SK-N-SH (cell line): ENCODE data around the gene TAC3. TPM values are rescaled to one million over a fixed set of nuclear protein-coding genes. Genes with fewer than 3 reads are reported as not detected.

Experiments used
- CTCF ChIA-PET: fragments of 300-600, 350-600 bp; formaldehyde crosslinking; extraction: SDS; loops from one replicate; lab custom pipeline; 2021; lab: Yijun Ruan, JAX
- POLR2A ChIA-PET: fragments of 350-600 bp; sonication (Branson Sonifier 250); formaldehyde crosslinking; extraction: SDS; loops from one replicate; lab custom pipeline; 2020; ENCODE audit warnings: antibody characterized with exemption, inconsistent platforms; lab: Yijun Ruan, JAX
- DNase-seq: peaks from one replicate; pipeline ENCODE4 v3.0.0; 2012
- H2AFZ ChIP-seq: fragments of 200-600 bp; sonication (generic); 2 replicates; pipeline ENCODE4 v1.8.1; 2016; ENCODE audit warnings: antibody characterized with exemption, mild to moderate bottlenecking, low read depth
- H3F3A ChIP-seq: fragments of 200-600 bp; sonication (generic); replicated peaks from 2 replicates; pipeline ENCODE3; 2016; ENCODE audit warnings: antibody characterized with exemption, mild to moderate bottlenecking; ENCODE audit not compliant: insufficient read depth
- H3K27ac ChIP-seq, 2 experiments: fragments of 200-500 bp in 1 of 2; fragments of 200-600 bp in 1 of 2; sonication (Bioruptor generic) in 1 of 2; sonication (generic), shearing (Covaris generic) in 1 of 2; 2 replicates each; pipeline versions ENCODE4 v1.5.1 to v1.6.1; 2014 to 2016; ENCODE audit warnings: low read depth in 2 of 2, inconsistent platforms in 1 of 2, low read length in 1 of 2, mild to moderate bottlenecking in 1 of 2, mixed read lengths in 1 of 2
- H3K27me3 ChIP-seq: fragments of 200-600 bp; sonication (generic), shearing (Covaris generic); 2 replicates; pipeline ENCODE4 v1.6.1; 2016; ENCODE audit warnings: mixed run types; ENCODE audit not compliant: insufficient read depth
- H3K36me3 ChIP-seq, 2 experiments: fragments of 200-500 bp in 1 of 2; fragments of 200-600 bp in 1 of 2; sonication (Bioruptor generic) in 1 of 2; sonication (generic) in 1 of 2; replicated peaks in 1 of 2; 2 replicates each; pipeline versions ENCODE3 to v1.5.1; 2014 to 2016; ENCODE audit warnings: low read length in 1 of 2, mild to moderate bottlenecking in 1 of 2; ENCODE audit not compliant: insufficient read depth in 2 of 2, control insufficient read depth in 1 of 2
- H3K4me1 ChIP-seq, 2 experiments: fragments of 200-500 bp in 1 of 2; fragments of 200-600 bp in 1 of 2; sonication (Bioruptor generic) in 1 of 2; sonication (generic), shearing (Covaris generic) in 1 of 2; 2 replicates each; pipeline versions ENCODE4 v1.5.1 to v1.6.1; 2014 to 2016; ENCODE audit warnings: low read depth in 1 of 2, low read length in 1 of 2, mixed run types in 1 of 2; ENCODE audit not compliant: insufficient read depth in 2 of 2, control insufficient read depth in 1 of 2
- H3K4me2 ChIP-seq: fragments of 200-600 bp; sonication (generic), shearing (Covaris generic); 2 replicates; pipeline ENCODE4 v1.6.1; 2017; ENCODE audit warnings: mixed run types
- H3K4me3 ChIP-seq, 2 experiments: fragments of 200-500 bp in 1 of 2; fragments of 200-600 bp in 1 of 2; sonication (Bioruptor generic) in 1 of 2; sonication (generic), shearing (Covaris generic) in 1 of 2; 2 replicates each; pipeline versions ENCODE4 v1.5.1 to v1.8.1; 2014 to 2016; ENCODE audit warnings: low read depth in 2 of 2, inconsistent platforms in 1 of 2, low read length in 1 of 2, mild to moderate bottlenecking in 1 of 2, mixed read lengths in 1 of 2, moderate library complexity in 1 of 2
- H3K79me2 ChIP-seq: fragments of 200-600 bp; sonication (generic); 2 replicates; pipeline ENCODE4 v1.8.1; 2017; ENCODE audit warnings: mild to moderate bottlenecking; ENCODE audit not compliant: insufficient read depth
- H3K9ac ChIP-seq: fragments of 200-600 bp; sonication (generic); 2 replicates; pipeline ENCODE4 v1.6.1; 2017; ENCODE audit warnings: mixed run types
- H3K9me2 ChIP-seq: fragments of 200-600 bp; sonication (generic); 2 replicates; pipeline ENCODE4 v1.6.1; 2017; ENCODE audit warnings: mixed run types
- H3K9me3 ChIP-seq: fragments of 200-600 bp; sonication (generic); 2 replicates; pipeline ENCODE4 v1.6.1; 2017; ENCODE audit warnings: mixed run types, mild to moderate bottlenecking, moderate library complexity
- H4K20me1 ChIP-seq: fragments of 200-600 bp; sonication (generic); 2 replicates; pipeline ENCODE4 v1.6.1; 2017; ENCODE audit warnings: mild to moderate bottlenecking, mixed run types; ENCODE audit not compliant: insufficient read depth
- CTCF ChIP-seq: fragments of 200-600 bp; sonication (generic); IDR thresholded peaks from 2 replicates; pipeline ENCODE4 v1.6.1; 2017; ENCODE audit warnings: antibody characterized with exemption, mild to moderate bottlenecking, moderate library complexity
- EP300 ChIP-seq, 2 experiments: IDR thresholded peaks; 2 replicates each; pipeline versions ENCODE4 v1.4.0 to v1.6.1; 2012; ENCODE audit warnings: borderline replicate concordance in 1 of 2, low read depth in 1 of 2, low read length in 1 of 2
- FOXM1 ChIP-seq: IDR thresholded peaks from 2 replicates; pipeline ENCODE4 v1.4.0; 2012; ENCODE audit warnings: low read depth, mild to moderate bottlenecking
- GABPA ChIP-seq: IDR thresholded peaks from 2 replicates; pipeline ENCODE4 v1.4.0; 2012; ENCODE audit warnings: low read depth, mild to moderate bottlenecking
- GATA2 ChIP-seq: sonication (generic); formaldehyde crosslinking; IDR thresholded peaks from 2 replicates; pipeline ENCODE4 v1.5.0; 2020; ENCODE audit warnings: mild to moderate bottlenecking, missing genetic modification reagents
- IRF3 ChIP-seq: fragments of 150-350 bp; IDR thresholded peaks from 2 replicates; pipeline ENCODE4 v1.6.1; 2016; ENCODE audit warnings: mild to moderate bottlenecking, low read depth, low read length
- MXI1 ChIP-seq: IDR thresholded peaks from 2 replicates; pipeline ENCODE4 v1.6.1; 2012; ENCODE audit warnings: mild to moderate bottlenecking, low read depth, low read length, improper control_type of control experiment
- NRF1 ChIP-seq: IDR thresholded peaks from 2 replicates; pipeline ENCODE4 v1.6.1; 2012; ENCODE audit warnings: low read depth, mild to moderate bottlenecking, low read length
- POLR2AphosphoS5 ChIP-seq: IDR thresholded peaks from 2 replicates; pipeline ENCODE4 v1.6.1; 2012; ENCODE audit warnings: low read depth, low read length
- RAD21 ChIP-seq: IDR thresholded peaks from 2 replicates; pipeline ENCODE4 v1.6.1; 2012; ENCODE audit warnings: mild to moderate bottlenecking, low read length
- REST ChIP-seq: IDR thresholded peaks from 2 replicates; pipeline ENCODE4 v1.6.1; 2012; ENCODE audit warnings: mild to moderate bottlenecking, low read depth, low read length, moderate library complexity
- SMC3 ChIP-seq: IDR thresholded peaks from 2 replicates; pipeline ENCODE4 v1.6.1; 2012; ENCODE audit warnings: low read depth, low read length, improper control_type of control experiment
- TEAD4 ChIP-seq: IDR thresholded peaks from 2 replicates; pipeline ENCODE4 v1.4.0; 2012; ENCODE audit warnings: mild to moderate bottlenecking, borderline replicate concordance; ENCODE audit not compliant: insufficient read depth
- USF1 ChIP-seq: IDR thresholded peaks from 2 replicates; pipeline ENCODE4 v1.4.0; 2012; ENCODE audit warnings: low read depth, borderline replicate concordance
- WGBS: methylation state at CpG from one replicate; pipeline ENCODE4 v1.1.6; 2017; ENCODE audit warnings: low lambda C conversion rate; 5-methylcytosine and 5-hydroxymethylcytosine counted together
- polyA plus RNA-seq, 3 experiments: library from polyadenylated mRNA; depleted of rRNA; stranded (reverse); fragments of >200 nt; gene quantifications; 2 replicates each; pipeline ENCODE4 v1.2.3, GENCODE V29; 2012

The TAC3 gene
- polyA plus RNA-seq, 1 of the 3 experiments (the other 2 are of a cell fraction) = not detected

- H2AFZ ChIP-seq = no peak overlapping the region
- WGBS = 62% methylated on average over 4 of the region's 4 CpGs
Observed at GRCh38 chr12:57049119-57049446, 32.8 kb upstream of the TAC3 start.

GRCh38 chr12:57048423-57049118 is 32.2 kb upstream of the TAC3 start:
- POLR2A ChIA-PET = no interaction called here
- Histone ChIP-seq H3K9me2 (no peaks in the 10 kb centered on the region), H3K4me1 (no peaks in the 10 kb centered on the region), H3K9ac (no peak overlapping the region), H4K20me1 (no peaks in the 10 kb centered on the region), H3K9me3 (no peaks in the 10 kb centered on the region), H3K4me2 (no peak overlapping the region), H2AFZ (no peak overlapping the region), H3F3A (no peaks in the 10 kb centered on the region), H3K27ac (no peak overlapping the region), H3K27me3 (no peaks in the 10 kb centered on the region), H3K79me2 (no peaks in the 10 kb centered on the region), H3K4me3 (no peak overlapping the region), H3K36me3 (no peaks in the 10 kb centered on the region)
- TF ChIP-seq CTCF (no peak), NRF1 (no peak), TEAD4 (no peak), USF1 (no peak), MXI1 (no peak), GATA2 (CRISPR knock-in tag) (no peak), GABPA (no peak), FOXM1 (no peak), POLR2AphosphoS5 (no peak), RAD21 (no peak), REST (no peak), EP300 (IDR thresholded peaks at IDR 0.05; ENCODE audit: borderline replicate concordance in 1 of 2, low read depth in 1 of 2, low read length in 1 of 2) (no peak), IRF3 (no peak)
- 91% methylated on average over 1 of the region's 1 CpG for WGBS
- CTCF ChIA-PET = interaction anchor here (0.6 to 8.6 kb wide), 7 partner anchors 13 to 207 kb away, joined by 3 to 81 read pairs (median 5); partner anchors contain the start of genes TAC3 and ZBTB39
- DNase-seq = no peak

More at GRCh38 chr12:57049119-57049446, 32.8 kb upstream of the TAC3 start:
- Histone ChIP-seq H3K4me2 (no peak overlapping the region), H3K27me3 (no peaks in the 10 kb centered on the region), H3K36me3 (peaks cover 0 to 2% of the 10 kb centered on the region in 2 experiments), H3K27ac (no peak overlapping the region), H4K20me1 (no peaks in the 10 kb centered on the region), H3K9me3 (no peaks in the 10 kb centered on the region), H3K79me2 (no peaks in the 10 kb centered on the region), H3K4me1 (no peaks in the 10 kb centered on the region), H3K4me3 (no peak overlapping the region), H3K9me2 (no peaks in the 10 kb centered on the region), H3K9ac (no peak overlapping the region), H3F3A (no peaks in the 10 kb centered on the region)
- CTCF ChIA-PET = interaction anchor here (0.9 to 8.6 kb wide), 9 partner anchors 12 to 194 kb away, joined by 3 to 81 read pairs (median 4); partner anchors contain the start of genes NAB2, TAC3 and ZBTB39
- POLR2A ChIA-PET = no interaction called here
- TF ChIP-seq SMC3 = no peak
- DNase-seq = no peak
